Diencephalon (tissue), 1 donor: Measurements from ENCODE around the gene SCG3. TPM values are rescaled to one million over a fixed set of nuclear protein-coding genes. Genes with fewer than 3 reads are reported as not detected.

Experiments used
- total RNA-seq: library from RNA; depleted of rRNA; stranded (reverse); fragments of >200 nt; gene quantifications from one replicate; pipeline ENCODE4 v1.2.3, GENCODE V29; 2014

The SCG3 gene
- total RNA-seq = 52.6 TPM

DNA sequence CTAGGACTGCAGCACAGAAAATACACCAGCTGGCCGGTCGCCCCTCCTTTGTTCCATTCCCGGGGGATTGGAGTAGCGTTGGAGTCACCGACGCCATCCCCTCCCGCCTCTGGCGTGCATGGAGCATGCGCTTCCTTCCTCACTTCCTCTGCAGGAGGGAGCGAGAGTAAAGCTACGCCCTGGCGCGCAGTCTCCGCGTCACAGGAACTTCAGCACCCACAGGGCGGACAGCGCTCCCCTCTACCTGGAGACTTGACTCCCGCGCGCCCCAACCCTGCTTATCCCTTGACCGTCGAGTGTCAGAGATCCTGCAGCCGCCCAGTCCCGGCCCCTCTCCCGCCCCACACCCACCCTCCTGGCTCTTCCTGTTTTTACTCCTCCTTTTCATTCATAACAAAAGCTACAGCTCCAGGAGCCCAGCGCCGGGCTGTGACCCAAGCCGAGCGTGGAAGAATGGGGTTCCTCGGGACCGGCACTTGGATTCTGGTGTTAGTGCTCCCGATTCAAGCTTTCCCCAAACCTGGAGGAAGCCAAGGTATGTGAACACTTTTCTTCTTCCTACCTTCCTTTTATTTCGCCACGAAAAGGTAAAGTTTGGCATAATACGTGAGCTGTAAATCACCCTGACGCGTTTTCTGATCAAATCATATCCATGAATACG lies at the start of gene SCG3:
Gene SCG3, plus strand, starts transcription at position 201 of the 661 bp plus-strand sequence. Its CDS starts 253 bp downstream, at position 454.

DNA sequence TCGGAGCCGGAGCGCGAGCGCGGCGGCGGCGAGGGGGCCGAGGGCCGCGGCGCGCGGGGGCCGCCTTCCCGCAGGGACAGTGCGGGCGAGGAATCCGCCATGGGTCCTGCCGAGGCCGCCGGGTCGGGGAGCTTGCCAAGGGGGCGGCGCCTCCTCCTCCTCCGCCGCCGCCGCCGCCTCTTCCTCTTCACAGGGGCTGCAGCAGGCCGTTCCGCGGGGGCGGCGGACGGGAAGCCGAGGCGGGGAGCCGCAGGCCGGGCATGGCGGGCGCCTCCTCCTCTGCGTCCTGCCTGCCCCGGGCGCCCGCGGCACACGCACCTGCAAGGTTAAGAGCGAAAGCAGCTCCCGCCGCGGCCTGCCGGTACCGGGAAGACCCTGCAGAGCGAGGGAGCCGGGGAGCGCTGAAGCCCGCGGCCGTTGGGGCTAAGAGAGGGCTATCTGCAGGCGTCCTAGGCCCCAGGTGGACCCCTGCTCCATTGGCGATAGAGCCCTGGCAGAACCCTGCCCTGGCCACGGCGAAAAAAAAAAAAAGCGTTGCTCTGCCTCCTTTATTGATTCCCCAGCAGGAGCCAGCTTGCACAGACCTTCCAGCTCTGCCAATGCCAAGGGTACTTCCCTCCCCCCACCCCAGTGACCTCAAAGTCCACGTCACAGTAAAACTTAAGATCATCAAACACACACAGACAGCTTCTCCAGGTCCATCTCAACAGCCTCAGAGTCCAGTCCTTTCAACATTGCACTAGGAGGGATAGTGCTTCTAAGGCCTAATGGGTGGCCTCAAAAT lies 56.4 kb downstream of the SCG3 start, which contains the start of gene LYSMD2:
Gene LYSMD2, minus strand, starts transcription at position 134 of the 784 bp plus-strand sequence. Its CDS starts 33 bp downstream, at position 101.

DNA sequence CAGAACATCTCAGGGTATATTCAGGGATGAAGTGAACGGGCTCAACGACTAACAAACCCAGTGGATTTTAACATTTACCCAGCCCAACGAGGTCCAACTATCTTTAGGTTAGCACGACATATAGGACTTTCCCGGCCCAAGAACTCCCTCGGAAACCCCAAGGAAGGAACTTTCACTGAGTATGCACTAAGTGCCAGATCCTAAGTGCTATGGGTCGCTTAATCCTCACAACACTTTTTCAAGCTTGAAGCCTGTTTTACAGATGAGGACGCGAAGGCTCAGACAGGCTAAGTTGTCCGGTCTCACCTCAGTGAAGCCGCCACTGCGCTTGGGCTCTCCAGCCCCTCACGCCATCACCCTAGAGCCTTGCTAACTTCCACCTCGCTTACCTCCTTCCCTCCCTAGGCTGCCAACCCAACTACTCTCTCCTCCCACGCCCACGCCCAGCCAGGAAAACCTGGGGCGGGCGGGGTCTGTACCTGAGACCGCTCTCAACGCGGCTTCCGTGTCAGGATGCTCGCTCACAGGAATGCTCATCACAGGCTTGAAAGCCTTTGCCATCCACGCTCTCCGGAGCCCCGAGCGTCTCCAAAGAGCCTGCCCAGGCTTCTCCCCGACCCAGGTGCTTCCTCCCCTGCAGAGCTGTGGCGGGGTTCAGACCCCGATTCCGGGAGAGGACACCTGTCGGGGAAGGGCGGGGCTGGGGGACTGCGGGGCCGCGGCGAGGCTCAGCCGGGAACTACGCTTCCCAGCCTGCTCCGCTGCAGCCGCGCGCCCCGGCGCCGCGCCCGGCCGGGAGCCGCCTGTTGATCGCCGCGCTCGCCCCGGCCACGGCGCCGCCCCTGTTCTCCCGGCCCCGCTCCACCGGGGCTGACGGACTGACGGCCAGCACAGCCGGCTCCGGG lies 69.7 kb downstream of the SCG3 start, which contains the start of gene TMOD2:
Gene TMOD2, plus strand, starts transcription at position 806 of the 905 bp plus-strand sequence. CDS start 14,845 bp downstream, outside the sequence.

Other genes with a start within 250 kb of the SCG3 start
- gene DMXL2, start 58.7 kb upstream of the SCG3 start, total RNA-seq = 160 TPM
- 14.1 TPM for gene LYSMD2, start 56.2 kb downstream of the SCG3 start, total RNA-seq
- gene TMOD2, start 70.1 kb downstream of the SCG3 start, total RNA-seq = 268 TPM
- gene TMOD3, start 148.2 kb downstream of the SCG3 start, total RNA-seq = 54.0 TPM